ENCODE results near the gene MBOAT1.
A peak's percentile ranks its signal among the peaks of the same experiment; 100 is the strongest.

The MBOAT1 gene

DNA sequence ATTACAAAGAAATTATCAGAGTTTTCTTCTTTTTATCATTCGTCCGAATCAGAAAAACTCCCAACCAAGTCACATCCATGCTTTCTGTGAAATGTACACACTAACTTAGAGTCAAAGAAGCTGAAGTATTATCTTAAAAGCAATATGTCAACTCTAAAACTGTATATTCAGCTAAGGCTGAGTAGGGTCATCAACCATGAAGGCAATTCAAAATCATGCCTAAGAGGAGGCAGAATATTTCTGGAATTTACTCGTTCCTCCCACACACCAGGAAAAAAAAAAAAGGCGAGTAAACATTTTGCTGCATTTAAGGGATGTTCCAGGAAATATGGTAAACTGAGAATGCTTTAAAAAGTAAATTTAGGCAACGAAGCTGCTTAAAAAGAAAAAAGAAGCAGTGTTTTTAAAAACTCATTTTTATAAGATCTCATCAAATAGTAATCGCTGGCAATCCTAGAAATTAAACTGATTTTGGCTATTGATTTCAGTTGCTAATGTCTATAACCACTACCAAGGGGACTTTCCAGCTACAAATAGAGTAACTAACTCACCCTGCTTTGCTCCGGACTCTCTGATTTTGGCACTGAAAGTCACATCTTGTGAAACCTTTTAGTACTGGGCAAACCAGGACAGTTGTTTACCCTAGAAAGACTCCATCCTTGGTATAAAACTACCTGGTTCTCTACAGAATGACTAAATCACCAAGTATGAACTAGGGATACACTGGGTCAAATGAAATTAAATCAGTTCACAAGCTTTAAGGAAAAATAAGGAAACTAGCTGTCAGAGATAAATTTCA lies 82.8 kb downstream of the MBOAT1 start:
- no peak for DNase-seq

DNA sequence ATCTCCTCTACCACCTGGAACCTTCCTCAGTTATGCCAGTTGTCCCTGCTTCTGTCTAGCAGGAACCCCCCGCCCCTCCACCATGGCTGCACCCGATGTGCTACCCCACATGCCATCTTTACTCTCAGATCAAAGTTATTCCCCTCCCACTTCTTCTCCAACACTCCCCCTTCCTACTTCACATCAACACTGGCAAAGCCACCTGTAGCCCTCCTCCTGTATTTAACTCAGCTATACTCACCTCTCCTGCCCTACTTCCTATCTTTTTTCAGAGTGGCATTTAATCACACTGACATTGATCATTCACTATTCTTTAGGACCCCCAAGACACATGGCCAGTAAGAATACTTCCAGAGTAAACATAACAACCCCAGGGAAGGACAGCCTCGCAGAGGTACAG lies 84.3 kb downstream of the MBOAT1 start:
- no peak for DNase-seq

DNA sequence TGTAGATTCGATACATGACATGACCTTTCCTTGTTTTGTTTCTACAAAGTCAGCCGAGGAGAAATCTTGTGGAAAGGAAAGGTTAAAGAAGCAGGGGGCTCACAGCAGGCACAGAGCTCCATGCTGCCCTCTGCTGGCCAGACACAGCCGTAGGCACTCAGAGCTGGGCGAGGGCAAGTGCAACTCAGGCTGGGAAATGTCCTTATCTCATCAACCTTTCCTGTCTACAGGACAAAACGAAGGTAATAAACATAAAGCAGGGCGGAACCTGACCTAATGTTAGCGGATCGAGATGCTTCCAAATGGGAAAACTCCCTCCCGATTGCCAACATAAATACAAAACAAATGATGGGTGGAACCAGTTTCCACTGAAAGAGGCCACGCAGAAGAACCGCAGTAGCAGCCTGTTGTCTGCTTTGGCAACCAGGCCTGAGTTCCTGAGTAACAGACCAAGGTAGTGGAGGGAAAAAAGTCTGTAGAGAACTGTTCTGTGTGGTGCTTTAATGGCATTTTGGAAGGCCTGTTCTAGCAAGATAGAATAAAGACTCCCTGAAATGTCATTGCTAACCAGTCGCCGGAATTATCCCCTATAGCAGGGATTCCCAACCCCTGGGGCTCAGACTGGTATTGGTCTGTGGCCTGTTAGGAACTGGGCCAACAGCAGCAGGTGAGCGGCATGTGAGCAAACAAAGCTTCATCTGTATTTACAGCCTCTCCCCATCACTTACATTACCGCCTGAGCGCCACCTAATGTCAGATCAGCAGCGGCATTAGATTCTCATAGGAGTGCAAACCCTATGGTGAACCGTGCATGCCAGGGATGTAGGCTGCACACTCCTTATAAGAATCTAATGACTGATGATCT lies 85.2 kb downstream of the MBOAT1 start:
- DNase-seq = peak in 5 of 6 experiments; percentile 8 to 41 (median 12)

DNA sequence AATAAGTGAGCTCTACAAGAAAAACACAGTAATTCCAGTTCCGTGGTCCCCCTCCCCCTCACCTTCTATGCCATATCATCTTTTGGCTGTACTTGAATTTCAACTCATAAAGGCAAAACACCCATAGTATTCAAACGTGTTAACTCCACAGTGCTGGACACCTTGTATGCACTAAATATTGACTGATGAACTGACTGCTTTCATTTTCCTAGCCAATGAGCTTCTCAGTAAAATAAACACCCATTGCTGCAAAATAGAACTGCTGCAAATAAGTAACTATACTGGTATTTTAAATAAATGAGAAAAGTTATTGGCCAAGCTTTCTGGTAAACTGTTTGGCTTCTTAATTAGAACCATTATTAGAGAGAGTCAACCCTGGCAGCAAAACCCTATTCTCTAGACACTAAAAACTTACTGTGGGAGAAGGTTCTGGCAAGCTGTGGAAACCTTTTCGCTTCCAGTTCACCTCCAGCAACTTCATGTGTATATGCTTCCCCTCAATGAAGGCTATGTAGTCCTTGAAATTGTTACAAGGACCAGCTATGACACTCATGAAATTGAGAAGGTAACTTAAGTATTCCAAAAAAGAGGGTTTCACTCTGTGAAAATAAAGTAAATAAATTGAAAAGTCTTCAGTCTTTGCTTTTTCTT lies 86.0 kb downstream of the MBOAT1 start:
- DNase-seq = no peak

DNA sequence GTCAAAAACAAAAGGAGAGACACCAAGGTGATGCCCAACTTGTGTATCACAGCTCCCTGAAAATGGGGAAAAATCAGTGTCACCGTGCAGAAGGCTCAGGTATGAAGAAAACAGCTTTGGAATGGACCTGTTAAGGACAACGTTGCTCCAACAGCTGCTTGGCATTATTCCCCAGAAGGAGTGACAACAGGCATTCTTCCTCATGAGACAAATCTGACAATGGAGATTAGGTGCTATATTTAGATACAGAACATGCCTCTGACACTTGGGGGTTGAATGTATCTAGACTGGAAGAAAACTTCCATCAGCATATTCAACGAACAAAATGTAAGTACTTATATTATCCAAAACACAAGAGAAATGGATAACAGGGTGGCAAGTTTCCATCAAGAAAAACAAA lies 87.7 kb downstream of the MBOAT1 start:
- no peak for DNase-seq

DNA sequence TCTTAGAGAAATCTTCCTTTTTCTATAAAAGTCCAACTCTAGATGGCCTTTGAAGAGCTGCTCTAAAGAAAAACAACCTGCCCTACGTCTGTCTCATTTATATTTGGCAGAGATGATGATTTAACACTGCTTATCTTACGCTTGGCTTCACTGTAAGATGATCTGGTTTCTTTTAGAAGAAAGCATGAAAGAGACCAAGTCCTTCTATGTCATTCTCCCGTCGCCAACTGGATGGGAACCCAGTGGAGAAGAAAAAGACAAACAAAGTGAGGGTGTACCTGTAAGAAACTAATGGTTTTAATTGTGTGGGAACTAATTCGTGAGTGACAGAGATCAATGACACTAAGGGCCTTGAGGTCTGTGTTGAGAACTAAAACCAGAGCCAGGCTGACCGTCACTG lies 92.8 kb downstream of the MBOAT1 start:
- no peak for DNase-seq

DNA sequence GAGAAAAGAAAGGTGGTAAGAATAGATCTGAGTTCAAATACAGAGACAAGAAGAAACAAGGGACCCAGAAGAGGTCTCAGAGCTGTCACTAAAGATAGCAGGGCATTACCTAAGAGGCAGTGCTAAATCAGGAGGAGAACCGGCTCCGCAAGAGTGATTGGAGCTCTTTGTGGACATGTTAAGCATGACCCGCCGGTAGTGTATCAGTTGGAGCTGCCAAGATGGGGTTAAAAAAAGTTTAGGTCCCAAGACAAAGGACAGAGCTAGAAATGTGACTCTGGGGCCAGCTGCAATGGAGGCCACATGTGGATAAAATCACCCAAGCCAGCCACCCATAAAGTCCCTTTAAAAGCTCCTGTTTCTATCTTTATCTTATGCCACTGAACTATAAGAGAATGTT lies 93.4 kb downstream of the MBOAT1 start:
- no peak for DNase-seq

DNA sequence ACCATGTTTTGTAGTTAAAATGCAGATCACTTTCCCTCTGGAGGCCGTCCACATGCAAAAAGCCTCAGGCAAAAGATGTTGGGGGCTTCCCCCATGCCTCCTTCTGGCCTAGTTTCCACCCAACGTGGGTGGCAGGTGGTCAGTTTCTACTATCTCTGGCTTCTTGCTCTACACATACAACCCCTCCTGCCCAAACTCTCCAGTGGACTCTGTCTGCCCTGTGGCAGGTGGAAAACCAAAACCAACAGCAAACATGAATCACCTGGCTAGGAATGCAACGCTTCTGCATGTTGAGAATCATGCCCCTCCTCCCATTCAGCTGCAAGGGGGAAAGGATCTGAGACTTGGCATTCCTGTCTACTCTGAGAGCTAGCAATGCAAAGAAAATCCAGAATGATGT lies 94.8 kb downstream of the MBOAT1 start:
- DNase-seq = no peak

DNA sequence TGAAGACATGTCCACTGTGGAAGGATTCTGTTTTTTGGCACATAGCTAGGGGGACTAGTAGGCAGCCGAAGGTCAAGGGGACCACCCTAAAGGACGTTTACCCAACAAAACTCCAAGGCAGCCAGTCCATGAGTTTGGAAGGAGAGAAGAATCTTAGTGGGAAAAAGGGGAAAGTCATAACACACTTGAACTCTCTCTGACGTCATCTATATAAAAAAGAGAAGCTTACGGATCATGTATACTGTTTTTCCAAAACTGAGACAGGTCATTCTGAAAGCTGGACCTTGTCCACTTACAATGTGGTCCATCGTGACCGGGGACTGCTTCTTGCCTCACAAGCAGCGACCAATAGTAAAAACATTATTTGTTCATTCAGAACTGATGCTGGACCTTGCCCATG lies 95.5 kb downstream of the MBOAT1 start:
- no peak for DNase-seq

DNA sequence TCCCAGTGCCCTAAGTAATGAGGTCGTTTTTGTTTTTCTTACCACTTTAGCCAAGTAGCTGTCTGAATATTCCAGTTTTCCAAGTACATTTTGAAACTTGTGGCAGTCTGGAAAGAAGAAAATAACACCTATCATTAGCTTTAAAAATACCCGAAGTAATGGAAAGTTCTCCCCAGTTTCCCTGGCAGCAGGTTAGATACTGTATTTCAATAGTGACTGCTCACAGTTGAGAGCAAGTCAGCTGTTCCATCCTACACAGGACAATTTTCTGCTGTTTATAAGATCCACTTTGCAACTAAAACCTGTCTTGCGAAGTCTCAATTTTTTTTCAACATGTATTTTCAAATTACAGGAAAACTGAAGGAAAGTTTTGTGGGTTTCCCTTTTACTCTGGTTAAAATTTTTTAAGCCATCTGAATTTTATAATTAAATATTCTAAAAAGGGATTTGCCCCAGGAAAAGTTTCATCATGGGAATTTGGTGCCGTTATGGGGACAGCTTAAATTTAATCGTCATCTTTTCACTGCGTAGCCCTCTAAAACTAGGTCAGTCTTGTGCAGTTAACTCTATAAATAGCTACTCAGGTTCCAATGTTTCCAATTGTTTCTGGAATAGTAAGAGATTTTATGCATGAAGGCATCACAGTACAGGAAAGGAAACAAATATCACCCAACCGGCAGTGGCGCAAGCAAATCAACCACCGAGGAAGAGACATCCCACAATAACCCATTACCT lies 96.9 kb downstream of the MBOAT1 start:
- no peak for DNase-seq

DNA sequence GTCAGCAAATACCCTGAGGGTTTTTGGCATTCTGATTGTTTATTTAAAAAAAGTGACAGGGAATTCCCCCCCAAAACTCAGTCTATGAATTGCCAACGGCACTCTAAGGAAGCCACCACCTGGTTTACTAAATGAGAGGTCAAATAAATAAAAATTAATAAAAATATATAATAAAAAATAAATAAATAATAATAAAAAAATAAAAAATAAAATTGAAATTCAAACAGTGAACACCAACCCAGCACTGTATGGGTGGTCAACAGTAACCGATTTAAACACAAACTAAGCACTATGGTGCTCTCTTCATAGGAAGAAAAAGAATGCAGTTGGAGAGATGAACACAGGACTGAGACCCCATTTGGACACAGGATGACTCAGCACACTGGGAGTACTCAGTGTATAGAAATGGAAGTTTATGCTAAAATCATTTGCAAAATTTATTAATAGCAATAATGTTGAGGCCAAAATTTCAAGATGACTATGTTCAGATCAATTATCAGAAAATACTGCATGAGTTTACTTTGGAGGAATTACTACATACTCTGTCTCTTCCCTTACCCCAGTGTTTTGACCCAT lies 98.5 kb downstream of the MBOAT1 start:
- DNase-seq = no peak

DNA sequence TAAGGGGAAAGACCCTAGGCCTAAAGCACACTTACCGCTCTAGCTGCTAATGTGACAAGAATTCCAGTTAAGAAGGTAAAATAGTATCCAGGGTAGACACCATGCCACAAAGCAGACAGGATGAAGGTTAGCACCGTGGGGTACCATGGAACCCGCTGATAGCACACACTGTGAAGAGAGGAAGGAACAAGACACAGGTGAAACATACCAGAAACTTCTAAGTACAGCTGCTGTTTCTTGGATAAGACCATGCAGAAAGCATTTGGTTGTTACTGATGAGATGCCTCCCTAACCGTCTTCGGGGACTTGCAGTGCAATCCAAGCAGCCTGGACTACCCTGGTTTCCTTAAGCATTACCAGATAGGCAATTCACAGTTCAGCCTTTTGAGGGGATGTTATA lies 99.4 kb downstream of the MBOAT1 start:
- DNase-seq = no peak

DNA sequence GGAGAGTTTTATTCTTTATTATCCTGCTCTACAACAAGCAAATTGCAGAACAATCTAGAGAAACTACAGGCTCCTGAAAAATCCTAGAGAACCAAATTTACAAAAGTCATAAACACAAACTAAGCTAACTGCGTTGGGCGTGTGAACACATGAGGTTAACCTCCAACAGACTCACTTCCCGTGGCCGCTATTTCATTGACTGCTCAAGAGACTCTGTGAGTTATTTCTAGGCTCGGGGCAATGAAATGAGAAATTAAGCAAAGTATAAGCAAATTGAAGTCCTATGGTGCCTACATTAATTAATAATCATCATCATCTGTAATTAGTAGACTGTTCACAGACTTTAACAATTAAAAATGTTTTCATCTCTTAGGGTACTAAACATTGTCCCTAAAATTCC lies 100.0 kb downstream of the MBOAT1 start:
- no peak for DNase-seq

DNA sequence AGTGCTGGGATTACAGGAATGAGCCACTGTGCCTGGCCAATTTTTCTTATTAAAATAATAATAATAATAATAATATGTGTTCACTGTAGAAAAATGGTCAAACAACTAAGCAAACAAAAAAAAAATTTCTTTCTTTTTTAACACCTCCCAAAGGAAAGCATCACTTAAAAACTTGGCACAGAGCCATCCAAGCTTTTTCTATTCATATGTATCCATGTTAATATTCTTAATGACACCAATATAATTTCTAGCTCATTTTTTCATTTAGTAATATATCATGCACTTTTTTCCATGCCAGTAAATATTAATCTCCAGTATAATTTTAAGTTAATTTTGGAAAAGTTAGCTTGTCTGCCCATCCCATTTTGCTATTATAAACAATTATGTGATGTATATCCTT lies 101.8 kb downstream of the MBOAT1 start:
- no peak for DNase-seq

DNA sequence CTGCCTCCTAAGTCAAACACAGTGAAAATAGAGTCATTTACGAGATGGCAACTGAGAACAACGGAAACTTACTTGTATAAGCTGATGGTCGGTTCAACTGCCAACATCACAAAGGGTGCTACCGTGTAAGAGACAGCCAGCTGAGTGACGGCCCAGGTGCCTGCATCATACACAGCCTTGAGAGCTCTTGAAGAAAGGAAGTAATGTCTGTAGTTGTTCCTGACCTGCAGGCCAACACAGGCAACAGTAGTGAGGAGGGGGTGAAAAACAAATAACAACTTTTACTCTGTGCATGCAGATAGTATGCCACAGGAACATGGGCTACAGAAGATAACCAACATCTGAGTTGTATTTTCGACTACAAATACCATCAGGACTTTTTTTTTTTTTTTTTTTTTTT lies 102.7 kb downstream of the MBOAT1 start:
- no peak for DNase-seq

DNA sequence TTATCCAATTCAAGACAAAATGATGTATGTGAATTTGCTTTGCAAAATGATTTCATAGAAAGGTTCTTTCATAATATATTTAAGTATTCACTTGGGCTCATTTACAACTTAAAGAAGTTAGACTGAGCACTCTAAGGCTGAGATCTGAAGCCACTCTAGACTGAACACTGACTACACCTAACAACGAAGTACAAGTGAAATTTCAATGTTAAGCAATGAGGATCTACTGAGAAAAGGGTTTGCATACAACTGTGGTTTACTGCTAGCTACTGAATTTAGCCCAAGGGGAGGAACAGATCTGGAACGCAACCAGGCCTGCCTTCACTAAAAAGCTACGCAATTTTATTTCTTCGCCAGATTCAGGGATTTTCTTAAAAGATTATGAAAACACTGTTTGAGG lies 106.4 kb downstream of the MBOAT1 start:
- no peak for DNase-seq

DNA sequence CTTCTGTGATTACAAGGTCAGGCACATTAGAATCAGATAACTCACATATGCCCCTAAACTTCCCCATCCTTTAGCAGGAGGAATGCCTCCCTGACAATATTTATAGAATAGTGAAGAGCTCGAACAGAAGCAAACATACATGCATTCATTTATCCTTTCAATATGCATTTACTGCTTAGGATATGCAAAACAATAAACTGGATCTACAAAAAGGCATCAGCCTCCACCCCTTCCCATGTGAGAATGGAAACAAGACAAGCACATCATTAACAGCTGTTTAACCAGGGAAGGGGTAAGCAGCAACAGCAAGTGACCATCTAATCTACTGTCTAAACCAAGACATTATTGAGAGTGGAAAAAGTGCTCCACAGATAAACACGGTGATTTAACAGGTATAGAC lies 107.6 kb downstream of the MBOAT1 start:
- no peak for DNase-seq

DNA sequence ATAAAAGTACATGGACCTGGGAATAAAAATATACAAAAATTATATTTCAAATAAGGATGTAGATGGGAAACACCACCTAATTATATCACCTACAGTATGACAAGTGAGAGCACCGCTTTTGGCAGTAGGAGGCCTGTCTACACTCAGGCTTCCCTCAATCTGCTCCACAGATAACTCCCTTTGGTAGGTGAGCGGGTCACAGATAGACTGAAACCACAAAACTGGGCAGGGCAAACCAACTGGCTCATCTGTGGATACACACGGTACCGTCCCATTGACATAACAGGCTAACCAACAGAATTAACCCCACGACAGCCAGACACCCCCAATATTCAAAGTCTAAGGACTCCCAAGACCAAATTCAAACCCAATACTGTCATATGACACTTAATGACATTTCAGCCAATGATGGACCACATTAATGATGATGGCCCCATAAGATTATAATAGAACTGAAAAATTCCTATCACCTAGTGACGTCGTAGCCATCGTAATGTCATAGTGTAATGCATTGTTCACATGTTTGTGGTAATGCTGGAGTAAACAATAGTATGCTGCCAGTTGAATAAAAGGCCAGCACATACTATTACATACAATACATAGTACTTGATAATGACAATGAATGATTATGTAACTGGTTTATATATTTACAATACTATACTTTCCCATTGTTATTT lies 109.7 kb downstream of the MBOAT1 start:
- DNase-seq = no peak

DNA sequence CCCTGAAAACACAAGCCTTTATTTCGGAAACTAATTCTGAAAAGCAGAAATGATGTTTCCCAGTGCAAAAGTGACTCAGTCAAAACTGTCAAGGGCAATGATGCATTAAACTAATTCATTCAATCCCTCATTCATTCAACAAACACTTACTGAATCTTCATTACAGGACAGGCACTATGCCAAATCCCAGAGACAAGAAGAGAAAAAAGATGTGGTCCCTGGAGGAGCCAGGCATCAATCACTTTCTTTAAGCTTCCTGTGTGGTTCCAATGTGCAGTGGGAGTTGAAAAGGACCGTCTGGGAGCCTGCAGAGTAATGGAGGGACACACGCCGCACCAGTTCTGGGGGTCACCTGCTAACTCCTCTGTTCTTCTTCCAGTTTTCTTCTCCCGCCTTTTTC lies 113.1 kb downstream of the MBOAT1 start:
- no peak for DNase-seq

DNA sequence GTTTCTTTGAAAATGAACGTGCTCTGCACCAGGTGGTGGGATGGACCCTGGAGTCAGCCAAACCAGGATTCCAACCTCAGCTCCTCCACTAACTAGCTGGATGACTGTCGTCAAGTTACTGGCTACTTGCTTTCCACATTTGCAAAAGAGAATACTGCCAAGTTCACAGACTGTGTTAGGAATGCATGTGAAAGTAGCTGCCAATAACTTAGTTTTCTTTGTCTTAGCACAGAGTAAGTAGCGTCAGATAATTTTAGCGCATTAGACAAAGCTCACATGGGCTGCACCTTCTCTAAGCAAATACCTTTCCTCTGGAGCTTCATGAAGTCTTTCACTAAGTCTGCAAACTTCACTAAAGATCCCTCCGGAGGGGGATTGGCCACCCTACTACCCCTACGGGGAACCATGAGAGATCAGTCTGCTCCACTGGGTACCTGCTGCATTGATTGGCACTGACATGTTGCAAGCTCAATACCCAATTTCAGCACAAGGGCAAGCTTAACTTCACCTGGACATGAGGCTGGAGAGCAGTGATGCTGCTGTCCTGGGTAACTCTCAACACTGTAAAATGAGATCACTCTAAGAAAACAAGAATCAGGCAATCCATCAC lies 113.9 kb downstream of the MBOAT1 start:
- no peak for DNase-seq

DNA sequence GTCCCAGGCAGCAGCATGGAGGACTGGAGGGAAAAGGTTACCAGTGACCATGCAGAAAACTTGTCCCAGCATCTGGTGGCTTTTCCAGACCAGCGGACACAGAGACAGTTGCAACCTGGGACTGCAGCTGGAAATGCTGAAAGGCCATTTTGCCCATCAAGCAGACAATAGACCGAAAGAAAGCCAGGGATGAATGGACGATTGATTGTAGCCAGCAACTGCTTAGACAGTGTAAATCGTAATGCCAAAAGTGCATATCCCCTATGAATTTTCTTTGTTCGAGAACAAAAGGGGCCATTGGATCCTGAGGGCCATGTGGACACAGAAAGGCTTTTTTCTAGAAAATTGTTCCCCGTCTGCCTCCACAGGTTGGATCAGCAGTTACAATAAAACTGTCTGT lies 115.7 kb downstream of the MBOAT1 start:
- DNase-seq = no peak

DNA sequence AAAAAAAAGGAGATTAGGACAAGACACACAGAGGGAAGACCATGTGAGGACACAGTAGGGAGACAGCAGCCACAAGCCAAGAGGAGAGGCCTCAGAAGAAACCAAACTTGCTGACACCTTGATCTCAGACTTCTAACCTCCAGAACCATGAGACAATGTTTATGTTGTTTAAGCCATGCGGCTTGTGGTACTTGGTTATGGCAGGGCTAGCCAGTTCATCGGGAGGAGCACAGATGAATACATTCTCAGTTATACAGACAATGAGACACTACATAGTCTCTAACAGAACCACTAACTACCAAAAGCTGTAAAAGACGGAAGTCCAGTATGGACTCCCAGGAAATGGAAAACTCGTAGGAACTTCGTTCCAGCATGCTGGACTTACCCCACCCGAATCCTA lies 116.8 kb downstream of the MBOAT1 start:
- DNase-seq = no peak
